Measurements from ENCODE around the gene THADA. TPM values are rescaled to one million over a fixed set of nuclear protein-coding genes. Genes with fewer than 3 reads are reported as not detected.

Gene THADA
- total RNA-seq, 1 experiment from 2014 or later, result 37.4 TPM

DNA sequence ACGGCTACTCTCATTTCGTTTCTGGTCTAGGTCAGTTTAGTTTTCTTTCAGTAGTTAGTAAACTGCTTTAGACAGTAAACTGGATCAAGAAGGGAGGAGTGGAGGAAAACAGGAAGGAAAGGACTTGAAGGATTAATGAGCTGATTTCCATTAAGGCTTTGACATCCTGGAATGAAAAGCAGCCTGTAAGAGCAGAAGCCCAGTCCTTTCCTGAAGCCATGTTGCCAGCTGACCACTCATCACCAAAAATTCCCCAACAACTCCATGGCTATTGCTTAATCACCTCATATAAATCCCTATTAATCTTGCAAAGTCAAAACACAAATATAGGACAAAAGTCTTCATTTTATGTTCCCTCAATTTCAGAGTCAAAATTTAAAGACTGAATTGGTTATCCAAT is 255.8 kb downstream of the THADA start:
- DNase-seq, result peak; percentile 50
- Histone ChIP-seq H3K4me3 (no peak overlapping the region), H3K9me3 (no peaks in the 10 kb centered on the region), H3K27me3 (no peaks in the 10 kb centered on the region), H3K36me3 (peaks cover 2% of the 10 kb centered on the region; the same call in 1 of the 2 replicates)

DNA sequence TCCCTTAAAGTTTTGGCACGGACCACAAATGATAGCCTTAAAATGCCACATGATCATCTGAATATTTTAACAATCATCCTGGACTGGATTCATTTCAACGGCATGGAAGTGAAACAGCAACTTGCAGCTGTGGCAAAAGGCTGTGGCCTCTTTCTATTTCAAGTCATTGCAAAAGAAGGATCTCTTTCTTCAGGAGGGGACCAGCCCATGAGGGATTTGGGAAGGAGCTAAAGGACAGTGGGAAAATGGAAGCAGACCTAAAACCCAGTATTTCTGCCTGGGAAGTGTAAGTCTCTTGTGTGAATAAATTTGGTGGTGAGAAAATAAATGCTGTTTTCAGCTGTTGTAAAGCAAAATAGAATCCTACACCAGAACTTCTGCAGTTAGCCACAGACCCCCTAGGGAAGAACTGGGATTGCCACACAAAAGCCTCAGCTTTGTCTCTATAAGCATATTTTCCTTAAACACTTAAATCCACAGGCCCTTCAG is 262.1 kb downstream of the THADA start:
- DNase-seq, result peak; percentile 22
- Histone ChIP-seq H3K4me3 (no peak overlapping the region), H3K9me3 (no peaks in the 10 kb centered on the region)

DNA sequence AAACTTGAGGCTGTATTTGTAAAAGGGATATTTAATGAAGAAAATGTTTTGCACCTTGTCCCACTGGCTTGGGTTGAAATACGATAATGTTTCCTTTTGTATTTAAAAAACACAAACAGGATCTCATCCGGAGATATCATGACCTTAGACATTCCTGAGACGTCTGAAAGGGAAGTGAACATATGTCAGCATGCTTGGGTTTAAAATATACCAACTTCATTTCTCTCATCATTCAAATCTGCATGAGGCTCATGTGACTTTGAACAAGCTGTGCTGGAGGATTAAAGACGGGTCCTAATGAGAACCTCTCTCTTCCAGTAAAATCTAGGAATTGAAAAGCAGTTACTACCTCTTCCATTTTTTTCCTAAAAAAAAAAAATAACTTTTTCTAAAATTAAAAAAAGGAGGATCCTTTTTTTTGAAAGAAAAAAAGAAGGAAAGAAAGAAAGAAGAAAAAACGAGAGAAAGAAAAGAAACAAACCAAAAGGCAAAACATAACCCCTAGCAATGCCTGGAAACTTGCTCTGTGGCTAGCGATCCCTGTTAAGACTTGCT is 262.7 kb downstream of the THADA start:
- no peak overlapping the region for H3K4me3 ChIP-seq
- no peak for DNase-seq
- no peaks in the 10 kb centered on the region for H3K9me3 ChIP-seq
- no peaks in the 10 kb centered on the region for H3K27me3 ChIP-seq
- peaks cover 2% of the 10 kb centered on the region; the same call in 1 of the 2 replicates for H3K36me3 ChIP-seq

More for the DNA sequence above, 262.1 kb downstream of the THADA start:
- Histone ChIP-seq H3K27me3 (no peaks in the 10 kb centered on the region), H3K36me3 (peaks cover 2% of the 10 kb centered on the region; the same call in 1 of the 2 replicates)

- H3K4me3 ChIP-seq, result no peak overlapping the region
- no peaks in the 10 kb centered on the region for H3K27me3 ChIP-seq
- H3K36me3 ChIP-seq, result peaks cover 2% of the 10 kb centered on the region; the same call in 1 of the 2 replicates
- no peaks in the 10 kb centered on the region for H3K9me3 ChIP-seq
- no peak for DNase-seq
Observed at GRCh38 chr2:43332653-43333052, 263.2 kb downstream of the THADA start.

DNA sequence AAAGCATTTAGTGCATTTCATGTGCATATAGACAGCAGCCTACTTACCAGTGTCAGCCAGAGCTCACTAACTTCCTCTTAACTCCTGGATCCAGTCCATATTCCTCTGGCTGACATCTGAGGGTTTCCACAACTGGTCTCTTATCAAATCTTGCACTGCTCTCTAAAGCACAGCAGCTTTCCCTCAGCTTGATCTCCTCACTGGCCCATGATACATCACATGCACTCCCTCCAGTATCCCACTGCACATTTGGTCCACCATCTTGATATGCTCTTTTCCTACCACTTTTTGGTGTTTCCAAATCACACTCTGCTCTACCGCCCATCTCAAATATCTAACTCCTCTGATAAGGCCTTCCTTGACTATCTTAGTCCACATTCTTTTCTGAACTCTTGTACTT is 264.4 kb downstream of the THADA start:
- no peak for DNase-seq
- Histone ChIP-seq H3K9me3 (no peaks in the 10 kb centered on the region), H3K27me3 (no peaks in the 10 kb centered on the region), H3K36me3 (peaks cover 2% of the 10 kb centered on the region; the same call in 1 of the 2 replicates), H3K4me3 (no peak overlapping the region)

DNA sequence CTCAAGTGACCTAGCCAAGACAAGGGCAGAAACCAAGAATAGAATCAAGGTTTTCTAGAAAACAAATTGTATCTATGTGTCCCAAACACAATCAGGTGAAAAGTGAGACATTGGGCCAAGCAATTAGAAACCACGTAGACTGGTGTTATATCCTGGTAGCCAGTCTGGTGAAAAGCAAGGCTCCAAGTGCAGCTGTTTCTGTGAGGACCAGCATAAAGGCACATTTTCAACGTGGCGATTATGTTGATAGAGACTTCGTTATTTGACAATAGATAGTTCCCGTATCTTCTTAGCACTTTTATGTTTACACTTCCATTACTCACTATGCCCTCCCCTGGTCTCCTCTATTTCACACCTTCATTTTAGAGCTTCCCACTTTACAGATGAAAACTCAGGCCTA is 266.2 kb downstream of the THADA start:
- no peak for DNase-seq
- Histone ChIP-seq H3K9me3 (no peaks in the 10 kb centered on the region), H3K4me3 (no peak overlapping the region), H3K27me3 (no peaks in the 10 kb centered on the region), H3K36me3 (peaks cover 2% of the 10 kb centered on the region; the same call in 1 of the 2 replicates)

- peaks cover 2% of the 10 kb centered on the region; the same call in 1 of the 2 replicates for H3K36me3 ChIP-seq
- H3K9me3 ChIP-seq, result no peaks in the 10 kb centered on the region
- H3K4me3 ChIP-seq, result no peak overlapping the region
- no peak for DNase-seq
- no peaks in the 10 kb centered on the region for H3K27me3 ChIP-seq
Observed at GRCh38 chr2:43328832-43329231, 267.0 kb downstream of the THADA start.

GRCh38 chr2:43328133-43328532 is 267.7 kb downstream of the THADA start:
- H3K4me3 ChIP-seq, result no peak overlapping the region
- DNase-seq, result peak; percentile 41
- peaks cover 2% of the 10 kb centered on the region; the same call in 1 of the 2 replicates for H3K36me3 ChIP-seq

DNA sequence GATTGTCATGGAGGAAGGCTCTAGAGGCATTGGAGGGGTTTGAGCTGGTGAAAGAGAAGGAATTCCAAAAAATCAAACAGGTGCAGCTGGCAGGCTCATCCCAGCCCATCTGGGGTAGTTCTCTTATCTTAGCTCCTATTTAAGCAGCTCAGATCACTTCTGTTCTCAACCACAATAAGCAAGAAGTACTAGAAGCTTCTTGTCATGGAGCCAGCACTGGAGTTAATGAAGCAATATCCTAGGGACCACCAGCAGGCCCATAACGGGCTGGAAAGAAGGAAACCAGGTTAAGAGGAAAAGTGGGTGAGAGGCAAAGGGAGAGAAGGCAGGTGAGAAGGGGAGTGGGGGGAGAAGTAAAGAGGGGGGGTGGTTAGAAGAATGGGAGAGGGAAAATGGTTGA is 268.7 kb downstream of the THADA start:
- Histone ChIP-seq H3K4me3 (no peak overlapping the region), H3K27me3 (no peaks in the 10 kb centered on the region), H3K9me3 (no peaks in the 10 kb centered on the region), H3K36me3 (peaks cover 2% of the 10 kb centered on the region; the same call in 1 of the 2 replicates)
- DNase-seq, result no peak

More at GRCh38 chr2:43328133-43328532, 267.7 kb downstream of the THADA start:
- Histone ChIP-seq H3K9me3 (no peaks in the 10 kb centered on the region), H3K27me3 (no peaks in the 10 kb centered on the region)

DNA sequence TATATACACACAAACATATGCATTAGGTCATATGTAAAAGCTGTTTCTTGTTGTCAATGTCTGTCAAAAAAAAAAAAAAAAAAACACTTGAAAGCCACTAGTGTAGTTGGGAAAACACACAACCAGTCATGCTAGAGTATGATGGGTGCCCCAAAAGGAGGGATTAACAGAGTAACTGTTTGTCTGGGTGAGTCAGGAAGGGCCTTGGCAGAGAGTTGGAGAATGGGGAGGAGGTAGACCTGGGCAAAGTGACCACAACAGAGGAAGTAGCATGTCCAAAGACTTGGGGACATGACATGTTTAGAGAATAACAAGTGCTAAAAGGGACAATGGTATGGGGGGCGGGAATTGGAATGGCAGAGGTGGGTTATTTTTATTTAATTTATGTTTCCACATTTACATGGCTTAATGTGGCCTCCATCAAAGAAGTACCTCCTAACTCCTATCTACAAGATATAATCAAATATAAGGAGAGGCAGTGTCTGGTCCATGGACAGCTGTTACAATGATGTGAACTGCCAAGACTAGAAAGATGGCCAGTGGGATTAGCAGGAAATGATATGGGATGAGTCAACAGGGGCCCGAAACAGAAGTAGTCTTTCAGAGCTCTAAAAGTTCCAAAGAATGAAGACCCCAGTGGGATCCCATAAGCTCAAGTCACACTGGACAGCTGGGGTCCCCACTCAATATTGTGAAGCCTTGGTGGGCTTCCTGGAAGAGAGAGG is 269.6 kb downstream of the THADA start:
- H3K9me3 ChIP-seq, result no peaks in the 10 kb centered on the region
- no peak overlapping the region for H3K4me3 ChIP-seq
- peaks cover 2% of the 10 kb centered on the region for H3K36me3 ChIP-seq
- peak; percentile 63 for DNase-seq
- no peaks in the 10 kb centered on the region for H3K27me3 ChIP-seq

GRCh38 chr2:43325107-43325811 is 270.6 kb downstream of the THADA start:
- Histone ChIP-seq H3K27me3 (no peaks in the 10 kb centered on the region), H3K36me3 (no peaks in the 10 kb centered on the region; the same call in none of the 2 replicates), H3K9me3 (no peaks in the 10 kb centered on the region), H3K4me3 (no peak overlapping the region)
- DNase-seq, result no peak

DNA sequence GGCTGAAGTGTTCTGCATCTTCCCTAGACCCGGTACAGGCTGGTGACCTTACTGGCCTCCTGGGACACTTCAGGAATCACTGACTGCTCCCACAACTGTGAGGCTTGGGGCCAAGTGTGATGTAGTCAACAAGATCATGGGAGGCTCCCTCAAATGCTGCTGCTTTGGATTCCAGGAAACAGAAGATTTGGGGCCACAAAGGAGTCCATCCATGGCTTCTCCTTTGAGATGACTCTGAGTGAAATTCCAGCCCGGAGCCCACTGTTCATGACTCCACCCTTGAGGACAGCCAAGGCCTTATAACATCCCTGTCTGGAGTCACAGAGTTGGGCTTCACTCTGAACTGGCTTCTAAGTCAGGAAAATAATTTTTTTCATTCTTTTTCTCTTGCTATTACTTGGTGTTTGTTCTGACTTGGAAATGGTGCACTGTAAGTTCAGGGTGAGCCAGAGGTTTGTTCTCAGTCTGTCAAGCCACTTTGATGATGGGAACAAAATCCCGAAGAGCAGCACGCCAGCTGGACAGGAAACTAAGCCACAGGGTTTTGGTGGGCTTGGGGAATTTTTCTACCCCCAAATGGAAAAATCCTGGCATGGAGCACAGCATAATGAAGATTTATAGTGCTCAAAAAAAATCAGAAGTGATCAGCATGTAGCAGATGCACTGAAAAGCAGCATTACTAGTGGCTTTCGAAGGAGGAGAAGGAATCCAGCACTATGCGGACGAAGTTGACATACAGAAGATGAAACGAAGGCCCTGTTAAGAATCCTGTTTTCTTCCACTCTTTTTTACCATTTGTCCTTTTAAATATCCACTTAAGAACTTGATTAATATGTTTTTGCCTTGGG is 271.4 kb downstream of the THADA start:
- peaks cover 5% of the 10 kb centered on the region for H3K36me3 ChIP-seq
- DNase-seq, result no peak

GRCh38 chr2:43323857-43324256 is 272.0 kb downstream of the THADA start:
- H3K9me3 ChIP-seq, result no peaks in the 10 kb centered on the region
- no peaks in the 10 kb centered on the region for H3K27me3 ChIP-seq
- H3K36me3 ChIP-seq, result peaks cover 8% of the 10 kb centered on the region
- no peak for DNase-seq
- H3K4me3 ChIP-seq, result no peak overlapping the region

More for the DNA sequence above, 271.4 kb downstream of the THADA start:
- Histone ChIP-seq H3K27me3 (no peaks in the 10 kb centered on the region), H3K4me3 (no peak overlapping the region), H3K9me3 (no peaks in the 10 kb centered on the region)

DNA sequence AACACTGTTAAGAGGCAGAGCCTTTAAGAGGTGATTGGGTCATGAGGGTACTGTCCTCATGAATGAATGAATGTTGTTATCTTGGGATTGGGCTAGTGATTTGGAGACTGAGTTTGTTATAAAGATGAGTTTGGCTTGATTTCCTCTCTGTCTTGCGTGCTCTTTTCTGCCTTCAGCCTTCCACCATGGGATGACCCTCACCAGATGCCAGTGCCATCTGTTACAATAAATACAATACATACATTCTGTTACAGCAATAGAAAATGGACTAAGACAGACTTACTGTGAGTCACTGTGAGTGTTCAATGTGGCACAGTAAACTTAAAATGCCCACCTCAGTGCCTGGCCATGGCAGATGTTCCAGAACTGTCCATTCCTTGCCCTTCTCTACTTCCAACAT is 274.4 kb downstream of the THADA start:
- no peaks in the 10 kb centered on the region for H3K27me3 ChIP-seq
- H3K9me3 ChIP-seq, result no peaks in the 10 kb centered on the region
- no peak for DNase-seq
- H3K36me3 ChIP-seq, result peaks cover 8% of the 10 kb centered on the region
- H3K4me3 ChIP-seq, result no peak overlapping the region

DNA sequence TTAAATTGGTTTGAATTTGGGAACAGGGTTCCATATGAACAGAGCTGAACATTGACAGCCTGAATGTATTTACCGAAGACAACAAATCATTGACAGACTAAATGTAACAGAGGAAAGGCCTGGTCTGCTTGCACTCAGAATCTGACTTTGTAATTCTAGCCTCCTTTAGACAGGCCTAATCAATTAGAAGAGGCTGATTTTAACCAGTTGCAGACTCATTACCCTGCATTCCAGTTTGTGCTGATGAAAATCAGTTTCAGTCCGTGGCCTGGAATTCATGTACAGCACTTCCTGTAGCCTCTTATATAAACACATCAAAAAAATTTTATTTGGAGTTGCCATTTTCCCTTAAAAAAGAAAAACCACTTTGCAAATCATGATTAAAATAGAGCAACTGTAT is 276.3 kb downstream of the THADA start:
- no peak overlapping the region for H3K4me3 ChIP-seq
- no peaks in the 10 kb centered on the region for H3K27me3 ChIP-seq
- no peak for DNase-seq
- H3K9me3 ChIP-seq, result no peaks in the 10 kb centered on the region
- peaks cover 8% of the 10 kb centered on the region for H3K36me3 ChIP-seq

- H3K27me3 ChIP-seq, result no peaks in the 10 kb centered on the region
- DNase-seq, result no peak
- H3K36me3 ChIP-seq, result peaks cover 8% of the 10 kb centered on the region
- no peak overlapping the region for H3K4me3 ChIP-seq
- H3K9me3 ChIP-seq, result no peaks in the 10 kb centered on the region
Observed at GRCh38 chr2:43318791-43319190, 277.0 kb downstream of the THADA start.

Data from MG63 (cell line).